HG02588 (cell line): Measurements from ENCODE around the gene KLHDC3.
"Not testable (repeated sequence)": the region's sequence is repeated elsewhere in the genome, so short reads cannot be mapped to it uniquely, and the experiment has no call there.

Source experiments
- ATAC-seq: cut with Tn5 transposase; IDR thresholded peaks from one replicate; pipeline ENCODE4 v1.9.1; 2021; ENCODE audit warnings: mild to moderate bottlenecking, moderate library complexity; ENCODE audit not compliant: unreplicated experiment

Gene KLHDC3

DNA sequence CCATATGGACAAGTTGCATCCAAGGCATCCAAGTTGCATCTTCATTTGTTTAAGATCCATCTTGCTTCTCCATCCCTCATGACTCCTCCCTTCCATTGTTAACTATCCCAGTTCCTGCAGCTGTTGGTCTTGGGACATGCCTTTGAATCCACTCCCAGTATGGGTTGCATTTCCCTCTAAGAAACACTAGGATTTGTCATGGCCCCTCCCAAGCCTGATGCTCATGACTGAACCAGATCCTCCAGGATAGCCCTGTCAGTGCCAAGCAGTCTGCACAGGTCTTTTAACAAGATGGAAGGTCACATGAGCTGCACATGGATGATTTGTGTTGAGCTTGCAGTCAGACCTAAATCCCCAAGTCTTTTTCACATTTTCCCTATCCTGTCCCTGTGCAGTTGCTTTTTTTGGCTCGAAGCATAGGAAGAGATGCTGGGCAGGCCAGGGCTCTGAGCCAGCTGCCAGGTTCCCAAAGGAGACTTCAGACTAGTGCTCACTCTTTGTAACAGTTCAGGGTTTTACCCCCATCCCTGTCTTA lies 25.5 kb upstream of the KLHDC3 start:
- ATAC-seq, result no peak

DNA sequence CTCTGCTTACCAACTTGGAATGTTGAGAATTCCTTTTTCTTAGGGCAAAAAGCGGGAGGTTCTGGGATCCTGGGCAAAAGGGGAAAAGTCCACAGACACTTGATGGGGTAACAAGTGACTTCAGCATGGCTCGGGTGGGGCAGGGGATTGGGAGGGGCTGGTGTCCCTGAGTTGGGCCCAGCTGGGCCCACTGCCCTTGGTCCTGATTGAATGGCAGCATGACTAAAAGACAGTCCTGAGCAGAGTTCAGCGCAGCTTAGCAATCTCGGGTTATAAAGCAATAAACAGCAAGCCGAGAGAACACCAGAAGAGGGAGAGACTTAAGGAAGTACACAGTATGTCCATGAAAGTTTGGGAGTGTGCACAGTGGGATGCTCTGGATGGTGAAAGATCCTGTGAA lies 24.1 kb upstream of the KLHDC3 start:
- ATAC-seq, result no peak

DNA sequence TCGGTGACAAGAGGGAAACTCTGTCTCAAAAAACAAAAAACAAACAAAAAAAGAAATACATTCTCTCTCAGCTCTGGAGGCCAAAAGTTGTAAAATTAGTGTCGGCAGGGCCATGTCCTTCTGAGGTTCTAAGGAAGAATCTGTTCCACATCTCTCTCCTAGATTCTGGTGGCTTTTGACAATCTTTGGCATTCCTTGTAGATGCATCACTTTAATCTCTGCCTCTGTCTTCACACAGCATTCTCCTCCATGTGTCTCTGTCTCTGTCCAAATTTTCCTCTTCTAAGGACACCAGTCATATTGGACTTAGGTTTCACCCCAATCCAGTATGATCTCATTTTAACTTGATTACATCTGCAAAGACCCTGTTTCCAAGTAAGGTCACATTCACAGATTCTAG lies 20.6 kb upstream of the KLHDC3 start:
- no peak for ATAC-seq

DNA sequence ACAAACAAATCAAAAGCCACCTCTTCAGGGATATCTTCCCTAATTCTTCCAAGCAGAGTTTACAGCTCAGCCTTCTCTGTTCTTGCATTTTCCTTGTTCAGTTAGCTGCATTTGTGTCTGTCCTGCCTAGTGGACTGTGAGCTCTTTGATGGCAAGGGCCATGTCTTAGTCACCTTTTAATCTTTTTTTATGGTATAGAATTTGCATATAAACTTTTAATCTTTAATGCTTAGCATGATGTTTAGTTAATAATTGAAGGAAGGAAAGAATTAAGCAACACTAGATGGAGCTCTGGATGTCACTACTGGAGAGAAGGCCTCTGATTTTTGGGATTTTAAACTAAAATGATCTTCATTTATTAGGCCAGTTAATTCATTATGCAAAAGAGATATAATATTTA lies 17.5 kb upstream of the KLHDC3 start:
- ATAC-seq, result no peak

- ATAC-seq, result not testable (repeated sequence)
Observed at GRCh38 chr6:42998205-42998604, 15.8 kb upstream of the KLHDC3 start.

- no peak for ATAC-seq
Observed at GRCh38 chr6:43001843-43002242, 12.2 kb upstream of the KLHDC3 start.

DNA sequence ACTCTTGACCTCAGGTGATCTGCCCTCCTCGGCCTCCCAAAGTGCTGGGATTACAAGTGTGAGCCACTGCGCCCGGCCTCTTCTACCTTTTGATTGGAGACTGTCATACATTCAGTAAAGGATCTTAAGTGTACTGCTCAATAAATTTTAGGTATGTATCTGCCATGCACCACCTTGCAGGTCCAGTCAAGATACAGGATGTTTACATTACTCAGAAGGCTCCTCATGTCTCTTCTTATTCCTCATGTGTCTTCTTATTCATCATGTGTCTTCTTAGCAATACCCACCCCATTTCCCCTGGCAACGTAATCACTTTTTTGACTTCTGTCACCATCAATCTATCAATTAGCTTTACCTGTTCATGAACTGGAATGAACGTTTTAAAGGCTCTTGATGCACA lies 8.2 kb upstream of the KLHDC3 start:
- ATAC-seq, result no peak

- no peak for ATAC-seq
Observed at GRCh38 chr6:43006251-43006650, 7.8 kb upstream of the KLHDC3 start.

DNA sequence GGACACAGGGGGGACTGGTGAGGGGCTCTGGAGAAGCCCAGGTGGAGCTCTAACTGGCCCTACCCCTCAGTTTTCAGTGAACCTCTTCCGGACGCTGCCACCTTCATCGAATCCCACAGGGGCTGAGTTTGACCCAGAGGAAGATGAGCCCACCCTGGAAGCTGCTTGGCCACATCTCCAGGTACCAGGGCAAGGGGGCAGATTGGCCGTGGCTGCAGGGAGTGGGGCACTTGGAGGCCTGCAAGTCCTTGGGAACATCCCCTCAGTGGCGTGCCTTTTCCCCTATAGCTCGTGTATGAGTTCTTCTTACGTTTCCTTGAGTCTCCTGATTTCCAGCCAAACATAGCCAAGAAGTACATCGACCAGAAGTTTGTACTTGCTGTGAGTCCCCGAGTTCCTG lies 6.9 kb upstream of the KLHDC3 start:
- ATAC-seq, result no peak

GRCh38 chr6:43009124-43009523 lies 4.9 kb upstream of the KLHDC3 start:
- ATAC-seq, result no peak

DNA sequence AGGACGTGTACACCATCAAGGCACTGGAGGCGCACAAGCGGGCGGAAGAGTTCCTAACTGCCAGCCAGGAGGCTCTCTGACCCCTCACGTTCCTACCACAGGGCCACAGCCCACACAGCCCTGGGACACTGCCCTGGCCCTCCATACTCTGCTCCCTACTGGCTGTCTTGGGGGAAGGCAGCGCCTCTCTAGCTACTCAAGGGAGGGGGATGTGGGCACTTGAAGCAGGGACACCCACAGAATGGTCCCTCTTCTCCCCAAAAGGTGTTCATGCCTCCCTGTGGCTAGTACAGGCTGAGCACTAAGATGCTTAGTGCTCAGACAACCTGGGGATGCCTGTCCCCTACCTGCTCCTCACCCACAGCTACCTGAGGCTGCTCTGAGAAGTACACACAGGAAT lies 2.8 kb upstream of the KLHDC3 start:
- no peak for ATAC-seq

- ATAC-seq, result no peak
Observed at GRCh38 chr6:43012364-43012763, 1.7 kb upstream of the KLHDC3 start.

DNA sequence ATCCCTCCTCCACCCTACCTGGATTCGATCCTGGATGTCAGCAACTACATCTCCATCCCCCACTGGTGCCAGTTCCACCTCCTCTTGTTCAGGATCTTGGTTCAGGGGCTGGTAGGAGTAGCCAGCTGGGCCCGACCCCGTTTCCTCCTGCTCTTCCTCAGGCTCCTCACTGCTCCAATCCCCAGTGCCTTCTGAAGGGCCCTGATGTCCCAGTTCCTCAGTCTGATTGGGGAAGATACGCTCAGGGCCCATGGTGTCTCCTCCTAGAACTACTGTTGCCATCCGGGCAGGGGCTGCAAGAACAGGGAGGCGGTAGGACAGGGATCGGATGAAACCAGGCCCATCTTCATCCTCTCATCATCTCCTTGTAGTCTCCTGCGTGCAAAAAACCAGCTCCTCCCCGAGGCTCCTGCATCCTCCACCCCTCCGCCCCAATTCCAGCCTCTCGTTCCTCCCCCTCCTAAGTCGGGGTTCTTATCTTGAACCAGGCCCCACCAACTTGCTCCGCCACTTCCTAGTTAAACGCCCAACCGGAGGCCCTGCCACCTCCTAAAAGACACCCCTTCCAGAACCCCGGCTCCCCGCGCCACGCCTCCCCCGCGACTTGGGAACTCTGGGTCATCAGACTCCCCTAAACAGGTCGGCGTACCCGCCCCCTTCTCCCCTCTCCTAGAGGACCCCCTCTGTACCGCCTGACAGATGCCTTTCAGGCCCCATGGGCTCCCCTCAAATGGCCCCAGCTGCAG lies 779 bp upstream of the KLHDC3 start:
- ATAC-seq, result no peak

GRCh38 chr6:43014434-43014909 lies 423 bp downstream of the KLHDC3 start:
- ATAC-seq, result no peak

DNA sequence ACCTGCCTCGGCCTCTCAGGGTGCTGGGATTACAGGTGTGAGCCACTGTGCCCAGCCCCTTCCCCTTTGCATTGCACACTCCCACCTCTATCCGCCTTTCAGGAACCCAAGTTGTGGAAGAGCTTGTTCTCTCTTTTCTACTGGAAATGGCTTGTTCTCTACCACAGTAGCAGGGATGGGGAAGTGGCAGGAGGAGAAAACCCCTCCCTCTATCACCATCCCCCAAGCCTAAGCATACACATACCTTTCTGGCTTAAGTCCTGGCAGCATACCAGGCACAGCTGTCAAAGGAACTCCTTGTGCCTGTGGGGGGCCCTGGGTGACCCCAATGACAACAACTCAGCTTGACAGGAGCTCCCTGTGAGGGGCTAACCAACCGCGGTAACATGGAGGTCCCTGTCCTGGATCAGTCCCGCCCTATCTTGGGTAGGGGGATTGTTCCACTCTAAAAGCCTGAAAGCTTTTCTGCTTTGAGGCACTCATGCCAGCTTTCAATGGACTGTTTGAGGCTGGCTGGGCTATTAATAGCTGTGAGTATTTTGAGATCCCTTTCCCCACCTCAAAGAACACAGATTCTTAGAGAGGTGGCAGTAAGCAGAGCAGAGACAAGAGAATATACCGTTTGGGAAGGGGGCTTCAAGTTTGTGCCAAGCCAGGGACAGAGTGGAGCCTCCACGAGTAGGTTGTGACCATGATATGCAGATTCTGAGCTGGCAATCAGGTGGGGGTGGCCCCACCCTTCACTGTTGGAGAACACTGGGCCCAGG lies 2.3 kb downstream of the KLHDC3 start:
- no peak for ATAC-seq

DNA sequence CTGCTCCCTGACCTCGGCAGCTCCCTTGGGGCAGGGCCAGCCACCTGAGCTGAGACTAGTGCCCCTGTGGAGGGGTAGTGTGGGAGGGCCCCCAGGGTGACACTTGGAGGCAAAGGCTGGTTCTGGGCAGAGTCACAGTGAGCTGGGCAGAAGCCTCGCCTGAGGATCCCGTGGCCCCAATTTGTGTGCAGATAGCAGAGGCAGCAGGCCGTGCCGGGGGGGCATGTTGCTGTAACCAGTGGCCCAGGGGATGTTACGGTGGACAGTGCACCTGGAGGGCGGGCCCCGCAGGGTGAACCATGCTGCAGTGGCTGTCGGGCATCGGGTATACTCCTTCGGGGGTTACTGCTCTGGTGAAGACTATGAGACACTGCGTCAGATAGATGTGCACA lies 2.9 kb downstream of the KLHDC3 start:
- no peak for ATAC-seq

GRCh38 chr6:43019152-43019551 lies 5.1 kb downstream of the KLHDC3 start:
- ATAC-seq, result no peak

- no peak for ATAC-seq
Observed at GRCh38 chr6:43020052-43020705, 6.1 kb downstream of the KLHDC3 start.

DNA sequence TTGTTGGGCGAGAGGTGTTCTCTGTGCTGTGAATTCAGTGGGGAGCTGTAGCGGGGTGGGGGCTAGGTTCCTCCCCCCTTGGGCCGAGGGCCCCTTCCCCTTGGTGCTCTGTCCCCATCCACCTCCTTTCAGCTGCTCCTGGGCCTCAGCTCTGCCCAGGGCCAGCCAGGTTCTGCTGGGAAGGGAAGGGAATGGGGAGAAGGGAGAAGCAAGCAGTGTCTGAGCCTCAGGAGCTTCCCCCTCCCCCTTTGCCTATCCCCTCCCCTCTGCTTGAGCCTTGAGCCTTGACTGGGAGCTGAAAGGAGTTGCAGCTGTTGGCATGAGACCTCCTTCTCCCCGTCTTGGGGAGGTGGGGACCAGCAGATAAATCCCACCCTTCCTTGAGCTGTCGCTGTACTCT lies 6.8 kb downstream of the KLHDC3 start:
- no peak for ATAC-seq

GRCh38 chr6:43021270-43022047 lies 7.4 kb downstream of the KLHDC3 start, which contains the start of gene RRP36:
TSS of gene RRP36 (plus strand) at chr6:43021623. CDS start at chr6:43021655, 32 bp downstream.
- ATAC-seq, result peak; percentile 67

- no peak for ATAC-seq
Observed at GRCh38 chr6:43024436-43024835, 10.4 kb downstream of the KLHDC3 start.
